Heart right ventricle (tissue), 16 donors: ENCODE measurements around the gene DPF3. TPM values are rescaled to one million over a fixed set of nuclear protein-coding genes. Genes with fewer than 3 reads are reported as not detected.

Experiments
- ATAC-seq, 8 donors: fragments of 200-7000 bp; cut with Tn5 transposase; one replicate each; pipeline ENCODE4 v1.9.1; 2020; ENCODE audit warnings: mild to moderate bottlenecking in 8 of 8, moderate library complexity in 8 of 8, moderate number of reproducible peaks in 1 of 8
- DNase-seq, 2 donors: peaks; one replicate each; pipeline ENCODE4 v3.0.0-alpha.2; 2020
- H3K27ac ChIP-seq, 10 donors: fragments of 200-600 bp; sonication (generic) in 2 of 10; one replicate each; pipeline versions ENCODE4 v1.5.0 to v1.8.0; 2020 to 2022; ENCODE audit warnings: mild to moderate bottlenecking in 3 of 10
- H3K27me3 ChIP-seq, 7 donors: fragments of 200-600 bp; one replicate each; pipeline ENCODE4 v1.8.0; 2021 to 2022; ENCODE audit warnings: mild to moderate bottlenecking in 2 of 7
- H3K36me3 ChIP-seq, 9 donors: fragments of 200-600 bp; sonication (generic) in 1 of 9; one replicate each; pipeline versions ENCODE4 v1.5.0 to v1.8.0; 2020 to 2022; ENCODE audit warnings: mild to moderate bottlenecking in 2 of 9
- H3K4me1 ChIP-seq, 9 donors: fragments of 200-600 bp; sonication (generic) in 1 of 9; one replicate each; pipeline versions ENCODE4 v1.5.0 to v1.8.0; 2020 to 2022; ENCODE audit warnings: mild to moderate bottlenecking in 4 of 9
- H3K4me3 ChIP-seq, 10 donors: fragments of 200-600 bp; sonication (generic) in 2 of 10; one replicate each; pipeline versions ENCODE4 v1.5.0 to v1.8.0; 2020 to 2022; ENCODE audit warnings: mild to moderate bottlenecking in 7 of 10, moderate library complexity in 2 of 10
- H3K9me3 ChIP-seq, 11 donors: fragments of 200-600 bp in 10 of 11; sonication (generic) in 2 of 11; one replicate each; pipeline versions ENCODE4 v1.5.0 to v1.8.0; 2013 to 2022; ENCODE audit warnings: mild to moderate bottlenecking in 2 of 11, control low read depth in 1 of 11, moderate library complexity in 1 of 11
- CTCF ChIP-seq, 9 donors: fragments of 200-600 bp; sonication (generic) in 2 of 9; IDR thresholded peaks; one replicate each; pipeline versions ENCODE4 v1.5.0 to v1.8.0; 2021 to 2022; ENCODE audit warnings: antibody characterized with exemption in 9 of 9, mild to moderate bottlenecking in 5 of 9, moderate library complexity in 1 of 9
- WGBS, 2 donors: extraction: QIAGEN DNeasy Blood & Tissue Kit; methylation state at CpG; one replicate each; pipeline ENCODE4 v1.1.7; 2013; ENCODE audit warnings: inconsistent platforms in 1 of 2; 5-methylcytosine and 5-hydroxymethylcytosine counted together
- intact Hi-C, 10 donors: fragments of 100-400 bp; cut with DNase I; formaldehyde crosslinking; loops; one replicate each; pipeline versions ENCODE4 v1.11.1 to v1.14.2; 2022
- polyA plus RNA-seq, 2 donors: library from polyadenylated mRNA; stranded (reverse); fragments of 200-250 nt; gene quantifications; one replicate each; pipeline ENCODE4 v1.2.3, GENCODE V29; 2013
- total RNA-seq, 10 donors: library from RNA; stranded (reverse); fragmentation: NEBNext Ultra II Directional in 3 of 10; extraction: Animal tissue kit (Norgen Biotek cat#: 25700) in 3 of 10; gene quantifications; one replicate each; pipeline versions ENCODE4 v1.2.1 to v1.2.4, GENCODE V29; 2021 to 2023
- donor health status: Arrhythmogenic right ventricular cardiomyopathy.
- donor health status: ischemic (EF 13 %, LVEDD 7.1; RV severe dilation, severe dysfunction).
- donor health status: healthy with polysubstance abuse.
- donor health status: DM: no; HTN: yes; CAD: no.
- donor health status: DM: no; HTN: no; CAD: no.
- donor health status: ischemic (EF 25% LVEDD 6.9; RV normal size, moderate dysfunction).
- donor health status: ischemic (EF 25% LVEDD 5.7; RV mildly dilated, moderate dysfunction).
- donor health status: healthy.
- donor health status: DM: yes; HTN: yes; CAD: no.
- donor health status: Ischemic cardiomyopathy.
- donor health status: ischemic (EF 35%, LVEDD 5.7; RV mildly dilated, moderate dysfunction).
- donor health status: nonischemic (EF 11% LVEDD 7.7; RV severe dilation, severe dysfunction).
- donor health status: DM: yes; HTN: yes; CAD: no.
- donor health status: PGD.
- donor health status: ischemic (EF 29% LVEDD 5.4; RV normal size, mild dysfunction).
- donor health status: nonischemic (EF 23%, LVEDD 6.1; RV moderate dilation, normal function).

Gene DPF3
- total and polyA plus RNA-seq, 12 donors, result 3.8 to 52.3 (median 35.6) TPM

GRCh38 chr14:72621387-72622065 is 272.4 kb downstream of the DPF3 start:
- WGBS, 2 donors, result 83 to 85% methylated on average over 6 of the region's 6 CpGs
- ATAC-seq (no peak), DNase-seq (no peak)
- intact Hi-C loops, result no loop called here
- H3K9me3 ChIP-seq, result peaks cover 0 to 10% (median 0%) of the 10 kb centered on the region in 11 donors
- peaks cover 12 to 36% (median 32%) of the 10 kb centered on the region in 9 donors for H3K4me1 ChIP-seq
- H3K4me3 ChIP-seq, result no peak overlapping the region
- no peaks in the 10 kb centered on the region for H3K36me3 ChIP-seq
- no peaks in the 10 kb centered on the region for H3K27me3 ChIP-seq
- H3K27ac ChIP-seq, result no peak overlapping the region
- TF ChIP-seq CTCF (IDR thresholded peaks at IDR 0.05), result no peak

DNA sequence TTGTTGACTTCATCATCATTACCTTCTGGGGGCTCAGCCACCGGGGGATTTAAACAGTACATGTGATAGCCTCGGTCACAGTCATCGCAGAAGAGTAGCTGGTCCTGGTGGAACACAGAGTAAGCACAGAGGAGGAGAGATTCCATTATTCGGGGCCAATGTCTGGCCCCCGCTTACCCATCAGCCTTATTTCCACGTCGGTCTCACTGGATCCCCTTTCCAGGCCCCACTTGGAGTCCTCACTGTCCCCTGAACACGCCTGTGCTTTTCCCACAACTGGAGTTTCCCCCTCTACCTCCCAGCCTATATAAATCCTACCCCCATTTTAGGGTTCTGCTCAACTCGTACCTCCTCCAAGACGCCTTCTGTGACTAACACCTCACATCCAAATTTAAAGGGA is 274.0 kb downstream of the DPF3 start:
- H3K4me3 ChIP-seq, result no peak overlapping the region
- no peaks in the 10 kb centered on the region for H3K36me3 ChIP-seq
- intact Hi-C loops, result loop anchor here in 4 of 10 donors (5.0 to 10.0 kb wide), 3 partner anchors 282 to 287 kb away; no protein-coding TSS in a partner anchor
- peaks cover 0 to 6% (median 0%) of the 10 kb centered on the region in 11 donors for H3K9me3 ChIP-seq
- H3K27ac ChIP-seq, result peak overlapping the region in 4 of 10 donors; percentile 86 to 91 (median 88)
- no peak for DNase-seq
- 95 to 100% methylated on average over 10 of the region's 10 CpGs for WGBS, 2 donors
- no peaks in the 10 kb centered on the region for H3K27me3 ChIP-seq
- no peak for TF ChIP-seq CTCF (IDR thresholded peaks at IDR 0.05)
- ATAC-seq, result no peak
- H3K4me1 ChIP-seq, result peaks cover 22 to 51% (median 48%) of the 10 kb centered on the region in 9 donors

DNA sequence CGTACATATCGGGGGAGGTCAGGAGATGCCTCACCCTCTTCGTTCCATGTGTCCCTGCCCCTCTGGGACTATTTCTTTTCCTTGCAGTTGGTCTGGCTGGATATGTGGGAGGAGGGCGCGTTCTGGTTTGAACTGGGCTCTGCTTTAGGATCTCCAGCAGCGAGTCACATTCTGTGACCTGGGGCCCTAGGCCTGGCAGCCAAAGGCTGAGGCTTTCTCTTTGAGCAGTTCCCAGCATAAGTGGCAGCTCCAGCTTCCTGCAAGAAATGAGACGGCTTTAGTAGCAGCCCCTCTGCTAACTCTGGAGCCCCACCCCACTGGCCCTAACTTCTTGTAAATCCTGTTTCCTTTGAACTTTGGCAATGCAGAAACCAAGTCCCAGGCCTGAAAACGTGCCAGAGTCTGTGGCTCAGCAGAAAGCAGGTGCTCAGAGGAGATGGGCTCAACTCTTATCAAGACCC is 274.8 kb downstream of the DPF3 start:
- H3K4me1 ChIP-seq, result peaks cover 25 to 59% (median 56%) of the 10 kb centered on the region in 9 donors
- WGBS, 2 donors, result 64 to 67% methylated on average over 8 of the region's 8 CpGs
- peak overlapping the region; percentile 43 to 91 (median 86) for H3K27ac ChIP-seq
- H3K4me3 ChIP-seq, result no peak overlapping the region
- H3K9me3 ChIP-seq, result peaks cover 0 to 6% (median 0%) of the 10 kb centered on the region in 11 donors
- H3K27me3 ChIP-seq, result no peaks in the 10 kb centered on the region
- ATAC-seq (peak in 2 of 8 donors; percentile 5 to 7), DNase-seq (no peak)
- intact Hi-C loops, result loop anchor here in 4 of 10 donors (5.0 to 10.0 kb wide), 3 partner anchors 283 to 288 kb away; no protein-coding TSS in a partner anchor
- no peaks in the 10 kb centered on the region for H3K36me3 ChIP-seq
- no peak for TF ChIP-seq CTCF (IDR thresholded peaks at IDR 0.05)

DNA sequence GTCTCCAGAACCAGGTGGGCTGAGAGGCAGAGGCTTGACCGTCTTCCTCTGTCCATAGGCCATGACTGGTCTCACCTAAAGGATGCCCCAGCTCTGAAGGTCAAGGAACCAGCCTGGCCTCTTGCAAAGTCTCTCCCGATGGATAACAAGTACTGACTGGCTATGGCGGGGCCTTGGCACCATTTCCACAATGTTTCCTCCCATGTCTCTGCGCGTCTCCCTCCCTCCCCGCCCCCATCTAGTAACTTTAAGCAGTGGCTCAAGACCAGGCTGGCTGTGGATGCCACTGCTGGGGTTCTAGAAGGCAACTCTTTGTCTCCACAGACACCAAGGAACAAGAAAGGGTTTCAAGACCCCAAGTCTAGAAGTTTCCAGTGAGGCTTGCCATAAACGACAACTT is 275.5 kb downstream of the DPF3 start:
- no peak for ATAC-seq
- no peak for DNase-seq
- Histone ChIP-seq H3K27ac (peak overlapping the region; percentile 43 to 91 (median 86)), H3K9me3 (peaks cover 0 to 2% (median 0%) of the 10 kb centered on the region in 11 donors), H3K27me3 (no peaks in the 10 kb centered on the region), H3K4me1 (peaks cover 32 to 66% (median 63%) of the 10 kb centered on the region in 9 donors), H3K4me3 (no peak overlapping the region), H3K36me3 (no peaks in the 10 kb centered on the region)
- no peak for TF ChIP-seq CTCF (IDR thresholded peaks at IDR 0.05)
- WGBS, 2 donors, result 80 to 82% methylated on average over 7 of the region's 7 CpGs
- intact Hi-C loops, result loop anchor here in 4 of 10 donors (5.0 to 10.0 kb wide), 3 partner anchors 284 to 289 kb away; no protein-coding TSS in a partner anchor
